HG03025 (cell line): ENCODE results near the gene CNNM2.

ENCODE experiments used
- ATAC-seq: cut with Tn5 transposase; IDR thresholded peaks from one replicate; pipeline ENCODE4 v1.9.1; 2021; ENCODE audit warnings: mild to moderate bottlenecking, moderate library complexity; ENCODE audit not compliant: unreplicated experiment, low FRiP score

CNNM2 gene

GRCh38 chr10:102917962-102918816, at the start of gene CNNM2:
TSS of gene CNNM2 (plus strand) at chr10:102918294. CDS start at chr10:102918481, 187 bp downstream.
- ATAC-seq, result peak; percentile 89

GRCh38 chr10:102868911-102869257, 49.2 kb upstream of the CNNM2 start:
- ATAC-seq, result no peak

- ATAC-seq, result no peak
Measured at GRCh38 chr10:102869258-102870198, 48.6 kb upstream of the CNNM2 start, which contains the start of gene AS3MT. TSS of gene AS3MT (plus strand) at chr10:102869470. CDS start at chr10:102869593, 123 bp downstream.

GRCh38 chr10:102870221-102870620, 47.9 kb upstream of the CNNM2 start:
- no peak for ATAC-seq

- no peak for ATAC-seq
Measured at GRCh38 chr10:102872163-102872562, 45.9 kb upstream of the CNNM2 start.

GRCh38 chr10:102876747-102877153, 41.3 kb upstream of the CNNM2 start:
- ATAC-seq, result no peak

- ATAC-seq, result no peak
Measured at GRCh38 chr10:102878629-102879028, 39.5 kb upstream of the CNNM2 start.

- ATAC-seq, result no peak
Measured at GRCh38 chr10:102880256-102880655, 37.8 kb upstream of the CNNM2 start.

- no peak for ATAC-seq
Measured at GRCh38 chr10:102888048-102888447, 30.0 kb upstream of the CNNM2 start.

GRCh38 chr10:102894466-102895213, 23.5 kb upstream of the CNNM2 start:
- no peak for ATAC-seq

- ATAC-seq, result no peak
Measured at GRCh38 chr10:102900006-102900405, 18.1 kb upstream of the CNNM2 start.

- no peak for ATAC-seq
Measured at GRCh38 chr10:102904346-102904745, 13.7 kb upstream of the CNNM2 start.

GRCh38 chr10:102906507-102906906, 11.6 kb upstream of the CNNM2 start:
- ATAC-seq, result no peak

- ATAC-seq, result no peak
Measured at GRCh38 chr10:102914781-102915180, 3.3 kb upstream of the CNNM2 start.

GRCh38 chr10:102916173-102916572, 1.9 kb upstream of the CNNM2 start:
- ATAC-seq, result no peak

- peak; percentile 36 for ATAC-seq
Measured at GRCh38 chr10:102917314-102917961, 656 bp upstream of the CNNM2 start.

- no peak for ATAC-seq
Measured at GRCh38 chr10:102918817-102919245, 737 bp downstream of the CNNM2 start.

GRCh38 chr10:102919246-102919959, 1.3 kb downstream of the CNNM2 start:
- ATAC-seq, result no peak

GRCh38 chr10:102919992-102920739, 2.1 kb downstream of the CNNM2 start:
- ATAC-seq, result no peak
